ENCODE results near the gene ANAPC13.

- TF ChIP-seq, protein P1, sequence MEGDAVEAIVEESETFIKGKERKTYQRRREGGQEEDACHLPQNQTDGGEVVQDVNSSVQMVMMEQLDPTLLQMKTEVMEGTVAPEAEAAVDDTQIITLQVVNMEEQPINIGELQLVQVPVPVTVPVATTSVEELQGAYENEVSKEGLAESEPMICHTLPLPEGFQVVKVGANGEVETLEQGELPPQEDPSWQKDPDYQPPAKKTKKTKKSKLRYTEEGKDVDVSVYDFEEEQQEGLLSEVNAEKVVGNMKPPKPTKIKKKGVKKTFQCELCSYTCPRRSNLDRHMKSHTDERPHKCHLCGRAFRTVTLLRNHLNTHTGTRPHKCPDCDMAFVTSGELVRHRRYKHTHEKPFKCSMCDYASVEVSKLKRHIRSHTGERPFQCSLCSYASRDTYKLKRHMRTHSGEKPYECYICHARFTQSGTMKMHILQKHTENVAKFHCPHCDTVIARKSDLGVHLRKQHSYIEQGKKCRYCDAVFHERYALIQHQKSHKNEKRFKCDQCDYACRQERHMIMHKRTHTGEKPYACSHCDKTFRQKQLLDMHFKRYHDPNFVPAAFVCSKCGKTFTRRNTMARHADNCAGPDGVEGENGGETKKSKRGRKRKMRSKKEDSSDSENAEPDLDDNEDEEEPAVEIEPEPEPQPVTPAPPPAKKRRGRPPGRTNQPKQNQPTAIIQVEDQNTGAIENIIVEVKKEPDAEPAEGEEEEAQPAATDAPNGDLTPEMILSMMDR (IDR thresholded peaks at IDR 0.05; ENCODE audit: low read depth, low read length) = no peak
- TF ChIP-seq MYC (IDR thresholded peaks at IDR 0.05; ENCODE audit: low read depth, low read length) = no peak
- TF ChIP-seq MAX (IDR thresholded peaks at IDR 0.05; ENCODE audit: low read depth, low read length) = no peak
- TF ChIP-seq POLR2A (IDR thresholded peaks at IDR 0.05; ENCODE audit: extremely low read depth, insufficient read length) = no peak
These were observed 23.3 kb downstream of the ANAPC13 start for GRCh38 chr3:134462331-134462941.

Data from NB4 (cell line).